ENCODE data around the gene GPR142. TPM values are rescaled to one million over a fixed set of nuclear protein-coding genes. Genes with fewer than 3 reads are reported as not detected.

The GPR142 gene
- total and polyA plus RNA-seq, 10 of the 15 experiments (the other 5 are each of a cell fraction or from before 2014, with no cell fraction given): not detected

GRCh38 chr17:74413491-74413890 is 46.2 kb downstream of the GPR142 start:
- Histone ChIP-seq H2AFZ (ENCODE audit: control insufficient read depth, low read depth, low read length) (no peak overlapping the region), H3K4me1 (ENCODE audit: control insufficient read depth, insufficient read depth, low read length) (peaks cover 4% of the 10 kb centered on the region; the same call in 1 of the 2 replicates), H3K9ac (ENCODE audit: control insufficient read depth, insufficient read depth, low read length) (no peak overlapping the region), H3K79me2 (ENCODE audit: control insufficient read depth, insufficient read depth, low read length) (no peaks in the 10 kb centered on the region), H4K20me1 (ENCODE audit: control insufficient read depth, insufficient read depth) (no peaks in the 10 kb centered on the region), H3K27me3 (replicated peaks in 1 of 2; ENCODE audit: control insufficient read depth in 2 of 2, insufficient read depth in 2 of 2, low read length in 1 of 2) (no peaks in the 10 kb centered on the region), H3K4me2 (ENCODE audit: control insufficient read depth, insufficient read depth) (no peak overlapping the region), H3K36me3 (ENCODE audit: control insufficient read depth in 2 of 2, insufficient read depth in 2 of 2, low read length in 1 of 2) (no peaks in the 10 kb centered on the region), H3K27ac (ENCODE audit: control insufficient read depth, insufficient read depth) (no peak overlapping the region), H3K4me3 (no peak overlapping the region), H3K9me3 (replicated peaks; ENCODE audit: control insufficient read depth, insufficient read depth, low read length) (no peaks in the 10 kb centered on the region)
- ATAC-seq (no peak), FAIRE-seq (no peak), DNase-seq (ENCODE audit: low read depth, low spot score) (no peak)
- 13% methylated on average over 7 of the region's 7 CpGs for WGBS (ENCODE audit: insufficient coverage, insufficient replicate concordance, low lambda C conversion rate, missing lambda C conversion rate)
- SMC1A ChIA-PET (ENCODE audit: uncharacterized antibody, unreplicated experiment): interaction anchor here (0.5 to 1.4 kb wide), 3 partner anchors 44 to 700 kb away, joined by 3 read pairs; no protein-coding TSS in a partner anchor
- RAD21 ChIA-PET (ENCODE audit: unreplicated experiment): no interaction called here
- CTCF ChIA-PET: interaction anchor here (1.3 to 2.7 kb wide), 3 partner anchors 32 to 44 kb away, joined by 3 to 10 read pairs (median 4); no protein-coding TSS in a partner anchor
- TF ChIP-seq NFIC (IDR thresholded peaks at IDR 0.05; ENCODE audit: low read depth, low read length) (no peak), CREB1 (IDR thresholded peaks at IDR 0.05; ENCODE audit: low read depth) (no peak), PKNOX1 (IDR thresholded peaks at IDR 0.05) (no peak), BCL3 (IDR thresholded peaks at IDR 0.05; ENCODE audit: borderline replicate concordance, insufficient read depth, low read depth, low read length, poor library complexity, severe bottlenecking) (no peak), GABPA (IDR thresholded peaks at IDR 0.05; ENCODE audit: low read depth) (no peak), HSF1 (IDR thresholded peaks at IDR 0.05; ENCODE audit: low read depth, low read length) (no peak), RB1 (IDR thresholded peaks at IDR 0.05; ENCODE audit: borderline replicate concordance) (no peak)
- in situ Hi-C loops (cut with MboI): no loop called here
- POLR2A ChIA-PET: no interaction called here
- intact Hi-C loops (cut with micrococcal nuclease; ENCODE audit: unreplicated experiment): no loop called here
- no TSS peak for BruUV-seq (replicated peaks)

Data from GM12878 (cell line).